ENCODE results near the gene RLN2.
"Not testable (repeated sequence)": the region's sequence is repeated elsewhere in the genome, so short reads cannot be mapped to it uniquely, and the experiment has no call there.

Gene RLN2, protein sequence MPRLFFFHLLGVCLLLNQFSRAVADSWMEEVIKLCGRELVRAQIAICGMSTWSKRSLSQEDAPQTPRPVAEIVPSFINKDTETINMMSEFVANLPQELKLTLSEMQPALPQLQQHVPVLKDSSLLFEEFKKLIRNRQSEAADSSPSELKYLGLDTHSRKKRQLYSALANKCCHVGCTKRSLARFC

GRCh38 chr9:5303840-5304795 is at the start of gene RLN2:
Gene RLN2 (minus strand): TSS chr9:5304716. CDS start chr9:5304580, 136 bp downstream.
- in situ Hi-C loops (cut with MboI; ENCODE audit: low sequenced_read_pairs) = not testable (repeated sequence)

- in situ Hi-C loops (cut with MboI; ENCODE audit: low sequenced_read_pairs) = no loop called here
Measured at GRCh38 chr9:5354184-5354583, 49.7 kb upstream of the RLN2 start.

DNA sequence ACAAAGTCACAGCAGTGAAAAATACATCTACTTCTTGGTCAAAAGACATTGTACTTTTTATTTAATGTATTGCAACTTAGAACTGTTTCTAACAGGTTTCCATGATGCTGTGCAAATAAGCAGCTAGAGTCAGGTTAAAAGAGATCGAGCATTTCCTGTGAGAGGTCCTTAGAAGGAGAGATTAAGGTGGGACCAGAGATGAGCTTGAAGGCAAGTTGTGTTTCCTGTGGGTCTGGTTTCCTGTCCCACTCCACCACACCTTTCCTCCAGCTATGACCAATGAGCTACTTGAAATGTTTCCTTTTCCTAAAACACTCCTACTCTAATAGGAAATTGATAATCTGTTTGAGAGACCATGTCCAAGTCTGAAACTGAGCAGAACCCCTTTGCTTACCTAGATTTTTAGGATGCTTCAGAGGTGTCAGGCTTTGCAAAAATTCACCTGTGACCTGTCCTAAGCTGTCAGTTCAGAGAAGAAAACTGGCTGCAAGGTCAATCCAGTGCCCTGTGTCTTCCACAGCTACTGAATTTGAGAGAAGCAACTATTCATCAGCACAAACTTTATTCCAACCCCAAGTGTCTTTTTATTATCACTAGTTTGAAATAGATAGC is 48.2 kb upstream of the RLN2 start:
- in situ Hi-C loops (cut with MboI; ENCODE audit: low sequenced_read_pairs) = no loop called here

GRCh38 chr9:5338992-5339981 is 34.8 kb upstream of the RLN2 start, which contains the start of gene RLN1:
Gene RLN1 (minus strand): TSS chr9:5339876. CDS start chr9:5339746, 130 bp downstream.
- in situ Hi-C loops (cut with MboI; ENCODE audit: low sequenced_read_pairs) = not testable (repeated sequence)

GRCh38 chr9:5336688-5337087 is 32.2 kb upstream of the RLN2 start:
- in situ Hi-C loops (cut with MboI; ENCODE audit: low sequenced_read_pairs) = no loop called here

- in situ Hi-C loops (cut with MboI; ENCODE audit: low sequenced_read_pairs) = not testable (repeated sequence)
Measured at GRCh38 chr9:5331276-5331675, 26.8 kb upstream of the RLN2 start.

- in situ Hi-C loops (cut with MboI; ENCODE audit: low sequenced_read_pairs) = no loop called here
Measured at GRCh38 chr9:5326893-5327548, 22.5 kb upstream of the RLN2 start.

GRCh38 chr9:5326187-5326586 is 21.7 kb upstream of the RLN2 start:
- in situ Hi-C loops (cut with MboI; ENCODE audit: low sequenced_read_pairs) = no loop called here

- in situ Hi-C loops (cut with MboI; ENCODE audit: low sequenced_read_pairs) = not testable (repeated sequence)
Measured at GRCh38 chr9:5321601-5322000, 17.1 kb upstream of the RLN2 start.

- in situ Hi-C loops (cut with MboI; ENCODE audit: low sequenced_read_pairs) = no loop called here
Measured at GRCh38 chr9:5321058-5321457, 16.5 kb upstream of the RLN2 start.

- in situ Hi-C loops (cut with MboI; ENCODE audit: low sequenced_read_pairs) = not testable (repeated sequence)
Measured at GRCh38 chr9:5316406-5316805, 11.9 kb upstream of the RLN2 start.

DNA sequence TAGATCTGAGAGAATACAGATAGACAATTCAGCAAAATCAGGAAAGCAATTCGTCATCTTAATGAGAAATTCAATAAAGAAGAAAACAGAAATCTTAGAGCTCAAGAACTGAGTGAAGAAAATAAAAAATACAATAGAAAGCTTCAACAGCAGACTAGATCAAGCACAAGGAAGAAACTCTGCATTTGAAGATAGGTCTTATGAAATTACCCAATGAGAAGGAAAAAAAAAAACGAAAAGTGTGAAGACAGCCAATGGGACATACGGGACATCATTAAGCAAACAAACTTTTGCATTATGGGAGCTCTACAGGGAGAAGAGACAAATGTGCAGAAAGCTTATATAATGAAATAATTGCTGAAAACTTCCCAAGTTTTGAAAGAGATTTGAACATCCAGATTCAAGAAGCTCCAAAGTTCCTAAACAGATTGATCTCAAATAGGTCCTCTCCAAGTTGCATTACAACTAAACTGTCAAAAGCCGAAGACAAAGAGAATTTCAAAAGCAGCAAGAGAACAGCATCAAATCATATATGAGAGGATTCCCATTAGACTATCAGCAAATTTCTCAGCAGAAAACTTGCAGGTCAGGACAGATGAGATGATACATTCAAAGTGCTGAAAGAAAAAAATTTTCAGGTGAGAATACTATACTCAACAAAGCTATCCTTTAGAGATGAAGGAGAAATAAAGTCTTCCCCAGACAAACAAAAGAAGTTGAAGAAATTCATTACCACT is 10.8 kb upstream of the RLN2 start:
- in situ Hi-C loops (cut with MboI; ENCODE audit: low sequenced_read_pairs) = no loop called here

GRCh38 chr9:5310851-5311250 is 6.3 kb upstream of the RLN2 start:
- in situ Hi-C loops (cut with MboI; ENCODE audit: low sequenced_read_pairs) = no loop called here

DNA sequence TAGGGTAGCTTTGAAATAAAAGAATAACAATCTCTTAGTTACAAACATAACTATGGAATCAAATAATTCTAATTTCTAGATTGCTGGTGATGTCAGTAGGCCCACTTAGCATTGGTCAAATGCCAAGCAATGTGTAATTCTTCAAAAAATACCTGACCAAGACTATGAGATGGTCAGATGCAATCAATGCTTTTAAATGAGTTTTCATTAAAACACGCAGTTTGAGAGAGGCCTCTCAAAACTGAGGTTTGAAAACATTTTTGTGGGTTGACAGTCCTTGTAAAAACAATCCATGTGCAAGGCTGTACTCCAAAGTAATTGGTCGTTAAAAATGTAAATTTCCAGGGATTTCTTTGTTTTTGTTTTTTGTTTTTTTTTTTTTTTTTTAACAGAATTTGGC is 1.2 kb upstream of the RLN2 start:
- in situ Hi-C loops (cut with MboI; ENCODE audit: low sequenced_read_pairs) = no loop called here

DNA sequence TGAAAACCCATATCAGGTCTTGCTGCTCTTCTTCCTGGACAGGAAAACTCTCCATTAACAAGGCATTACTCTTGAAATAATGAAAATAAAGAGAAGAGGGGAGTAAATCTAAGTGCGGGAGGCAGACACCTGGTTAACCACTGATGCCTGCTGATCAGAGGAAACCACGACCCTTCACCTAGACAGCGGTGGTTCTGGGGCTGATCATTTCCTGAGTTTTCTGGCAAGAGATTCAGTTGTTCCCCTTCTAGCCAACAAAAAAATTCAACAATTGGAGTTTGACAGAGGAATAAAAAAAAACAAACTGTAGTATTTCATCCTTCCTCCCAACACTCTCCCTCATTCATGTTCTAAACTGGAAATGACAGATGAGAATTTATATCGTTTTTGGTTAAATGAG is 3.0 kb downstream of the RLN2 start:
- in situ Hi-C loops (cut with MboI; ENCODE audit: low sequenced_read_pairs) = no loop called here

GRCh38 chr9:5292141-5292540 is 12.4 kb downstream of the RLN2 start:
- in situ Hi-C loops (cut with MboI; ENCODE audit: low sequenced_read_pairs) = no loop called here

GRCh38 chr9:5288591-5288990 is 15.9 kb downstream of the RLN2 start:
- in situ Hi-C loops (cut with MboI; ENCODE audit: low sequenced_read_pairs) = no loop called here

DNA sequence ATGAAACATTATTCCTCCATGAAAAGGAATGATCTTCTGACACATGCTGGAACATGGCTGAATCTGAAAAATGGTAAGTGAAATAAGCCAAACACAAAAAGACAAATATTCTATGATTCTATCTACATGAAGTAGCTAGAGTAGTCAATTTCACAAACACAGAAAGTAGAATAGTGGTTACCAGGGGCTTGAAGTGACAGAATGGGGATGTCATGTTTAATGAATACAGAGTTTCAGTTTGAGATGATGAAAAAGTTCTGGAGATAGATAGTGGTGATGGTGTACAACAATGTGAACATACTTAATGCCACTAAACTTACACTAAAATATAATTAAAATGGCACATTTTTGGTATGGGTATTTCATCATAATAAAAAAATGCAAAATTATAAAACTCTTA is 18.3 kb downstream of the RLN2 start:
- in situ Hi-C loops (cut with MboI; ENCODE audit: low sequenced_read_pairs) = no loop called here

GRCh38 chr9:5278486-5278885 is 26.0 kb downstream of the RLN2 start:
- in situ Hi-C loops (cut with MboI; ENCODE audit: low sequenced_read_pairs) = no loop called here
